SKM-1 (cell line): Measurements from ENCODE around the gene MICU2.
"Not testable (repeated sequence)": the region's sequence is repeated elsewhere in the genome, so short reads cannot be mapped to it uniquely, and the experiment has no call there.

Experiments
- DNase-seq: peaks from one replicate; lab custom pipeline; 2025; ENCODE audit not compliant: unreplicated experiment; lab: John Stamatoyannopoulos, UW

The MICU2 gene

GRCh38 chr13:21595546-21595822 lies 8.5 kb downstream of the MICU2 start:
- DNase-seq = no peak

GRCh38 chr13:21594715-21595545 lies 9.0 kb downstream of the MICU2 start:
- DNase-seq = no peak

- DNase-seq = not testable (repeated sequence)
Measured at GRCh38 chr13:21590665-21591456, 13.1 kb downstream of the MICU2 start.

GRCh38 chr13:21590231-21590630 lies 13.7 kb downstream of the MICU2 start:
- DNase-seq = no peak

GRCh38 chr13:21589510-21589909 lies 14.5 kb downstream of the MICU2 start:
- DNase-seq = not testable (repeated sequence)

- DNase-seq = not testable (repeated sequence)
Measured at GRCh38 chr13:21588411-21588810, 15.6 kb downstream of the MICU2 start.

GRCh38 chr13:21584973-21585592 lies 18.9 kb downstream of the MICU2 start:
- DNase-seq = no peak

GRCh38 chr13:21583478-21583877 lies 20.5 kb downstream of the MICU2 start:
- no peak for DNase-seq

- no peak for DNase-seq
Measured at GRCh38 chr13:21580736-21581135, 23.2 kb downstream of the MICU2 start.

- no peak for DNase-seq
Measured at GRCh38 chr13:21579754-21580316, 24.1 kb downstream of the MICU2 start.

GRCh38 chr13:21578748-21579147 lies 25.2 kb downstream of the MICU2 start:
- DNase-seq = no peak

- DNase-seq = no peak
Measured at GRCh38 chr13:21576426-21576825, 27.5 kb downstream of the MICU2 start.

- DNase-seq = no peak
Measured at GRCh38 chr13:21573920-21574712, 29.9 kb downstream of the MICU2 start.

GRCh38 chr13:21569686-21570085 lies 34.3 kb downstream of the MICU2 start:
- DNase-seq = no peak

GRCh38 chr13:21568854-21569253 lies 35.1 kb downstream of the MICU2 start:
- no peak for DNase-seq

GRCh38 chr13:21567714-21568113 lies 36.3 kb downstream of the MICU2 start:
- no peak for DNase-seq

GRCh38 chr13:21557995-21558394 lies 46.0 kb downstream of the MICU2 start:
- DNase-seq = no peak

- no peak for DNase-seq
Measured at GRCh38 chr13:21556051-21556450, 47.9 kb downstream of the MICU2 start.

GRCh38 chr13:21553261-21553660 lies 50.7 kb downstream of the MICU2 start:
- not testable (repeated sequence) for DNase-seq

GRCh38 chr13:21550918-21551317 lies 53.1 kb downstream of the MICU2 start:
- DNase-seq = no peak

- no peak for DNase-seq
Measured at GRCh38 chr13:21549633-21550032, 54.3 kb downstream of the MICU2 start.
